GM23338 (cell line): Measurements from ENCODE around the gene SLC22A16. TPM values are rescaled to one million over a fixed set of nuclear protein-coding genes. Genes with fewer than 3 reads are reported as not detected.

ENCODE experiments used
- ATAC-seq: fragments of 200-7000 bp; cut with Tn5 transposase; 3 replicates; pipeline ENCODE4 v1.9.1; 2020
- DNase-seq: peaks from one replicate; pipeline ENCODE4 v3.0.0-alpha.2; 2015; ENCODE audit warnings: low spot score
- H2AFZ ChIP-seq: fragments of 200-600 bp; sonication (generic); 2 replicates; pipeline ENCODE4 v1.8.0; 2016; ENCODE audit warnings: antibody characterized with exemption, mild to moderate bottlenecking, moderate library complexity
- H3F3A ChIP-seq: fragments of 200-600 bp; sonication (generic); replicated peaks from 2 replicates; pipeline ENCODE4 v1.8.0; 2017; ENCODE audit warnings: antibody characterized with exemption, mixed run types, low read depth
- H3K27ac ChIP-seq: fragments of 200-600 bp; sonication (generic); 2 replicates; pipeline ENCODE4 v1.6.1; 2016; ENCODE audit warnings: low read depth
- H3K27me3 ChIP-seq: fragments of 200-600 bp; sonication (generic); 2 replicates; pipeline ENCODE4 v1.8.0; 2016; ENCODE audit warnings: mild to moderate bottlenecking, mixed run types, moderate library complexity; ENCODE audit not compliant: insufficient read depth
- H3K36me3 ChIP-seq: fragments of 200-600 bp; sonication (generic); 2 replicates; pipeline ENCODE4 v1.8.0; 2016; ENCODE audit warnings: mild to moderate bottlenecking; ENCODE audit not compliant: insufficient read depth
- H3K4me1 ChIP-seq: fragments of 200-600 bp; sonication (generic); 2 replicates; pipeline ENCODE4 v1.8.0; 2016; ENCODE audit warnings: mild to moderate bottlenecking, moderate library complexity; ENCODE audit not compliant: insufficient read depth
- H3K4me2 ChIP-seq: fragments of 200-600 bp; sonication (generic); 2 replicates; pipeline ENCODE4 v1.7.1; 2017; ENCODE audit warnings: mixed run types
- H3K4me3 ChIP-seq: fragments of 200-600 bp; sonication (generic); 2 replicates; pipeline ENCODE4 v1.6.1; 2016; ENCODE audit warnings: mixed run types
- H3K79me2 ChIP-seq: fragments of 200-600 bp; sonication (generic); replicated peaks from 2 replicates; pipeline ENCODE4 v1.8.0; 2017; ENCODE audit warnings: mild to moderate bottlenecking; ENCODE audit not compliant: insufficient read depth
- H3K9me2 ChIP-seq: fragments of 200-600 bp; sonication (generic); 2 replicates; pipeline ENCODE4 v1.8.0; 2017; ENCODE audit not compliant: insufficient read depth
- H4K20me1 ChIP-seq: fragments of 200-600 bp; sonication (generic); replicated peaks from 2 replicates; pipeline ENCODE4 v1.8.0; 2017; ENCODE audit warnings: mild to moderate bottlenecking; ENCODE audit not compliant: insufficient read depth
- H3K27ac Mint-ChIP-seq: 2 replicates; pipeline ENCODE4 v1.8.0; 2020; ENCODE audit warnings: inconsistent platforms, mild to moderate bottlenecking, moderate library complexity, mixed read lengths
- H3K27me3 Mint-ChIP-seq: 3 replicates; pipeline ENCODE4 v1.8.0; 2022; ENCODE audit warnings: low read depth, mild to moderate bottlenecking, moderate library complexity, mixed read lengths, inconsistent platforms; ENCODE audit not compliant: insufficient read depth, poor library complexity
- H3K36me3 Mint-ChIP-seq: 3 replicates; pipeline ENCODE4 v1.8.0; 2021; ENCODE audit warnings: low read depth, mild to moderate bottlenecking, inconsistent platforms, moderate library complexity, mixed read lengths
- H3K4me1 Mint-ChIP-seq: 3 replicates; pipeline ENCODE4 v1.8.0; 2020; ENCODE audit warnings: mild to moderate bottlenecking, inconsistent platforms, mixed read lengths
- H3K4me3 Mint-ChIP-seq: 3 replicates; pipeline ENCODE4 v1.8.0; 2021; ENCODE audit warnings: moderate library complexity, mild to moderate bottlenecking, inconsistent platforms, mixed read lengths
- H3K9me3 Mint-ChIP-seq: 3 replicates; pipeline ENCODE4 v1.8.0; 2020; ENCODE audit warnings: moderate library complexity, mild to moderate bottlenecking, inconsistent platforms, mixed read lengths
- CREB1 ChIP-seq: fragments of 250-450 bp; sonication (Bioruptor Pico); IDR thresholded peaks from 2 replicates; pipeline ENCODE4 v1.5.0; 2020; ENCODE audit warnings: low read depth, mild to moderate bottlenecking, moderate library complexity
- ETS1 ChIP-seq: IDR thresholded peaks from 2 replicates; pipeline ENCODE4 v1.6.1; 2016; ENCODE audit warnings: antibody characterized with exemption
- EZH2 ChIP-seq: fragments of 200-600 bp; sonication (generic); IDR thresholded peaks from one replicate; pipeline ENCODE4 v1.8.0; 2017; ENCODE audit warnings: antibody characterized with exemption, mild to moderate bottlenecking, low read depth; ENCODE audit not compliant: unreplicated experiment
- NANOG ChIP-seq: IDR thresholded peaks from 2 replicates; pipeline ENCODE4 v1.6.1; 2016; ENCODE audit warnings: antibody characterized with exemption, borderline replicate concordance
- POLR2AphosphoS5 ChIP-seq: IDR thresholded peaks from 2 replicates; pipeline ENCODE4 v1.6.1; 2016; ENCODE audit warnings: antibody characterized with exemption, low read depth
- STAT1 ChIP-seq: IDR thresholded peaks from one replicate; pipeline ENCODE4 v1.6.1; 2016; ENCODE audit warnings: antibody characterized with exemption; ENCODE audit not compliant: unreplicated experiment
- ZNF114 ChIP-seq: fragments of 250-450 bp; sonication (Bioruptor Pico); IDR thresholded peaks from 2 replicates; pipeline ENCODE4 v1.5.0; 2020; ENCODE audit warnings: mild to moderate bottlenecking, moderate library complexity
- ZNF462 ChIP-seq: fragments of 250-450 bp; sonication (Bioruptor Pico); IDR thresholded peaks from 2 replicates; pipeline ENCODE4 v1.5.0; 2020; ENCODE audit warnings: mild to moderate bottlenecking, moderate library complexity
- polyA plus RNA-seq: library from polyadenylated mRNA; unstranded; fragments of >200 nt; fragmentation: Nextera tagmentation; extraction: Ambion mirVana; gene quantifications from 2 replicates; pipeline ENCODE4 v1.2.1, GENCODE V29; 2016
- total RNA-seq: library from RNA; depleted of rRNA; stranded (reverse); fragments of >200 nt; shearing (Covaris generic); gene quantifications from 2 replicates; pipeline ENCODE4 v1.2.3, GENCODE V29; 2014
- TF ChIP-seq, protein P1 (sequence below): IDR thresholded peaks from one replicate; pipeline ENCODE4 v1.6.1; 2018; ENCODE audit warnings: antibody characterized with exemption; ENCODE audit not compliant: unreplicated experiment
- TF ChIP-seq, protein P2 (sequence below), 2 experiments: fragments of 200-600 bp in 1 of 2; sonication (generic) in 1 of 2; conservative IDR thresholded peaks; 2 replicates each; pipeline versions ENCODE4 v1.5.1 to v1.6.1; 2016 to 2017; ENCODE audit warnings: antibody characterized with exemption in 2 of 2, low read depth in 2 of 2, mild to moderate bottlenecking in 2 of 2, moderate library complexity in 1 of 2

The SLC22A16 gene
- total and polyA plus RNA-seq, 2 experiments from 2014 or later = 0.37 to 0.42 TPM

DNA sequence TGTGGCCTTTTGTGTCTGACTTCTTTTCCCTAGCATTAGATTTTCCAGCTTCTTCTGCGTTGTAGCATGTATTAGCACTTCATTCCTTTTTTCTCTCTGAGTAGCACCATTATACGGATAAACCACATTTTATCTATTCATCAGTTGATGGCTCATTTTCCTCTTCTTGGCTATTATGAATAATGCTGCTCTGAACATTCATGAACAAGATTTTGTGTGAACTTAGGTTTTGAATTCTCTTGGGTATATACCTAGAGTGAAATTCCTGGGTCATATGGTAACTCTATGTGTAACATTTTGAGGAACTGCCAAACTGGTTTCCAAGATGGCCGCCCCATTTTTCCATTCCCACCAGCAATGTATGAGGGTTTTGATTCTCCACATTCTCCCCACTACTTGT is 28.7 kb downstream of the SLC22A16 start:
- H2AFZ ChIP-seq = no peak overlapping the region
- ATAC-seq = no peak
- no peak for TF ChIP-seq ZNF114 (CRISPR knock-in tag)
- TF ChIP-seq NANOG = no peak
- no peak for TF ChIP-seq STAT1
- TF ChIP-seq, protein P1, sequence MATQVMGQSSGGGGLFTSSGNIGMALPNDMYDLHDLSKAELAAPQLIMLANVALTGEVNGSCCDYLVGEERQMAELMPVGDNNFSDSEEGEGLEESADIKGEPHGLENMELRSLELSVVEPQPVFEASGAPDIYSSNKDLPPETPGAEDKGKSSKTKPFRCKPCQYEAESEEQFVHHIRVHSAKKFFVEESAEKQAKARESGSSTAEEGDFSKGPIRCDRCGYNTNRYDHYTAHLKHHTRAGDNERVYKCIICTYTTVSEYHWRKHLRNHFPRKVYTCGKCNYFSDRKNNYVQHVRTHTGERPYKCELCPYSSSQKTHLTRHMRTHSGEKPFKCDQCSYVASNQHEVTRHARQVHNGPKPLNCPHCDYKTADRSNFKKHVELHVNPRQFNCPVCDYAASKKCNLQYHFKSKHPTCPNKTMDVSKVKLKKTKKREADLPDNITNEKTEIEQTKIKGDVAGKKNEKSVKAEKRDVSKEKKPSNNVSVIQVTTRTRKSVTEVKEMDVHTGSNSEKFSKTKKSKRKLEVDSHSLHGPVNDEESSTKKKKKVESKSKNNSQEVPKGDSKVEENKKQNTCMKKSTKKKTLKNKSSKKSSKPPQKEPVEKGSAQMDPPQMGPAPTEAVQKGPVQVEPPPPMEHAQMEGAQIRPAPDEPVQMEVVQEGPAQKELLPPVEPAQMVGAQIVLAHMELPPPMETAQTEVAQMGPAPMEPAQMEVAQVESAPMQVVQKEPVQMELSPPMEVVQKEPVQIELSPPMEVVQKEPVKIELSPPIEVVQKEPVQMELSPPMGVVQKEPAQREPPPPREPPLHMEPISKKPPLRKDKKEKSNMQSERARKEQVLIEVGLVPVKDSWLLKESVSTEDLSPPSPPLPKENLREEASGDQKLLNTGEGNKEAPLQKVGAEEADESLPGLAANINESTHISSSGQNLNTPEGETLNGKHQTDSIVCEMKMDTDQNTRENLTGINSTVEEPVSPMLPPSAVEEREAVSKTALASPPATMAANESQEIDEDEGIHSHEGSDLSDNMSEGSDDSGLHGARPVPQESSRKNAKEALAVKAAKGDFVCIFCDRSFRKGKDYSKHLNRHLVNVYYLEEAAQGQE = no peak
- TF ChIP-seq ETS1 = no peak
- TF ChIP-seq ZNF462 (CRISPR knock-in tag) = no peak
- TF ChIP-seq EZH2 = no peak
- TF ChIP-seq POLR2AphosphoS5 = no peak
- TF ChIP-seq, protein P2, sequence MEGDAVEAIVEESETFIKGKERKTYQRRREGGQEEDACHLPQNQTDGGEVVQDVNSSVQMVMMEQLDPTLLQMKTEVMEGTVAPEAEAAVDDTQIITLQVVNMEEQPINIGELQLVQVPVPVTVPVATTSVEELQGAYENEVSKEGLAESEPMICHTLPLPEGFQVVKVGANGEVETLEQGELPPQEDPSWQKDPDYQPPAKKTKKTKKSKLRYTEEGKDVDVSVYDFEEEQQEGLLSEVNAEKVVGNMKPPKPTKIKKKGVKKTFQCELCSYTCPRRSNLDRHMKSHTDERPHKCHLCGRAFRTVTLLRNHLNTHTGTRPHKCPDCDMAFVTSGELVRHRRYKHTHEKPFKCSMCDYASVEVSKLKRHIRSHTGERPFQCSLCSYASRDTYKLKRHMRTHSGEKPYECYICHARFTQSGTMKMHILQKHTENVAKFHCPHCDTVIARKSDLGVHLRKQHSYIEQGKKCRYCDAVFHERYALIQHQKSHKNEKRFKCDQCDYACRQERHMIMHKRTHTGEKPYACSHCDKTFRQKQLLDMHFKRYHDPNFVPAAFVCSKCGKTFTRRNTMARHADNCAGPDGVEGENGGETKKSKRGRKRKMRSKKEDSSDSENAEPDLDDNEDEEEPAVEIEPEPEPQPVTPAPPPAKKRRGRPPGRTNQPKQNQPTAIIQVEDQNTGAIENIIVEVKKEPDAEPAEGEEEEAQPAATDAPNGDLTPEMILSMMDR (conservative IDR thresholded peaks at IDR 0.05; ENCODE audit: low read depth in 2 of 2) = no peak
- TF ChIP-seq CREB1 (CRISPR knock-in tag) = no peak

More for the DNA sequence above, 28.7 kb downstream of the SLC22A16 start:
- no peaks in the 10 kb centered on the region for H3K27me3 ChIP-seq
- Mint-ChIP-seq H3K9me3 (no peaks in the 10 kb centered on the region), H3K4me1 (no peaks in the 10 kb centered on the region), H3K4me3 (no peak overlapping the region), H3K36me3 (no peaks in the 10 kb centered on the region), H3K27ac (no peak overlapping the region), H3K27me3 (no peaks in the 10 kb centered on the region)
- no peaks in the 10 kb centered on the region for H3F3A ChIP-seq
- no peaks in the 10 kb centered on the region for H3K4me1 ChIP-seq
- no peaks in the 10 kb centered on the region for H3K36me3 ChIP-seq
- no peak overlapping the region for H3K4me2 ChIP-seq
- DNase-seq = no peak
- H4K20me1 ChIP-seq = no peaks in the 10 kb centered on the region
- H3K27ac ChIP-seq = no peak overlapping the region
- peaks cover 15% of the 10 kb centered on the region; the same call in 1 of the 2 replicates for H3K9me2 ChIP-seq
- H3K4me3 ChIP-seq = no peak overlapping the region
- H3K79me2 ChIP-seq = no peaks in the 10 kb centered on the region
